Ishikawa (cell line): ENCODE results near the gene FA2H.

Experiments
- CEBPB ChIP-seq: IDR thresholded peaks from 2 replicates; pipeline ENCODE4 v1.6.1; 2012
- CREB1 ChIP-seq: IDR thresholded peaks from 2 replicates; pipeline ENCODE4 v1.6.1; 2012; ENCODE audit warnings: low read depth
- EGR1 ChIP-seq: IDR thresholded peaks from 2 replicates; pipeline ENCODE4 v1.6.1; 2012
- EP300 ChIP-seq: IDR thresholded peaks from 2 replicates; pipeline ENCODE4 v1.6.1; 2012; ENCODE audit warnings: borderline replicate concordance
- FOXM1 ChIP-seq: IDR thresholded peaks from 2 replicates; pipeline ENCODE4 v1.6.1; 2012; ENCODE audit warnings: low read depth, borderline replicate concordance
- NFIC ChIP-seq: IDR thresholded peaks from 2 replicates; pipeline ENCODE4 v1.6.1; 2012
- RAD21 ChIP-seq: IDR thresholded peaks from 2 replicates; pipeline ENCODE4 v1.6.1; 2012; ENCODE audit warnings: low read depth
- TAF1 ChIP-seq: IDR thresholded peaks from 2 replicates; pipeline ENCODE4 v1.6.1; 2012; ENCODE audit warnings: low read depth, mild to moderate bottlenecking
- TCF12 ChIP-seq: IDR thresholded peaks from 2 replicates; pipeline ENCODE4 v1.6.1; 2012; ENCODE audit warnings: low read depth
- TEAD4 ChIP-seq: IDR thresholded peaks from 2 replicates; pipeline ENCODE4 v1.6.1; 2012
- YY1 ChIP-seq: IDR thresholded peaks from 2 replicates; pipeline ENCODE4 v1.6.1; 2012; ENCODE audit warnings: low read depth
- ZBTB7A ChIP-seq: IDR thresholded peaks from 2 replicates; pipeline ENCODE4 v1.6.1; 2012; ENCODE audit warnings: low read depth
- TF ChIP-seq, protein P1 (sequence below): IDR thresholded peaks from 2 replicates; pipeline ENCODE4 v1.6.1; 2012; ENCODE audit warnings: low read depth, mild to moderate bottlenecking
- TF ChIP-seq, protein P2 (sequence below): IDR thresholded peaks from 2 replicates; pipeline ENCODE4 v1.6.1; 2012
- TF ChIP-seq, protein P3 (sequence below): IDR thresholded peaks from 2 replicates; pipeline ENCODE4 v1.6.1; 2012

Gene FA2H

DNA sequence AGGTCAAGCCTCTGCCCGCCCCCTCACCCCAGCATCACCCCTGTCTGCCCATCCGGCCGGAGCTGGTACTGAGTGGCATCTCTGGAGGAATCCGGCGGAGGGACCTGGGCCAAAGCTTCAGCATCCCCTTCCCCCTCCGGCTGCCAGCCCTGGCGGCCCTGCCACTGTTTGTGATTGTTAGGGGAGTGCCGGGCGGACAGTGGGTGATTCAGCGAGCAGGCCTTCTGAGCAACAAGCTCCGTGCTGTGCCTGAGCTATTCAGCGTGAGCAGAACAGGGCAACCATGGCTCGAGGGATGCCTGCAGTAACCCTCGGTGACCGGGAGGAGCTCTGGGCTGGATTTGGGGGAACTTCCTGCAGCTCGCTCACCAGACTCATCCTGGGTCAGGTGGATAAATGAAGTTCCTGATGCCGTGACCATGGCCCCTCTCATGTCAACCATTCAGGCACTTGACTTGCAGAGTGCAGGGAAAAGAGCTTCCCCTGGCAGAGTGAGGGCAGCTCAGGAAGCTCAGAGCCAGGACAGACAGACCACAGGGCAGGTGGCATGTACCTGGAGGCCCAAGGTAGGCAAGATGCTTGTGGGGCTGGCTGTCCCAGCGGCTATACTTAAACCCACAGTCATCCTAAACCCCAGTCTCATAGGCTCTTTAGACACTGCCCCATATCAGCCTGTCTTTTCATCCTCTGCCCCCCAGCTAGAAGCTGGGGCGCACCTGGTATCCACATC lies 49.6 kb downstream of the FA2H start:
- no peak for TF ChIP-seq RAD21
- no peak for TF ChIP-seq ZBTB7A
- TF ChIP-seq EP300, result no peak
- TF ChIP-seq, protein P1, sequence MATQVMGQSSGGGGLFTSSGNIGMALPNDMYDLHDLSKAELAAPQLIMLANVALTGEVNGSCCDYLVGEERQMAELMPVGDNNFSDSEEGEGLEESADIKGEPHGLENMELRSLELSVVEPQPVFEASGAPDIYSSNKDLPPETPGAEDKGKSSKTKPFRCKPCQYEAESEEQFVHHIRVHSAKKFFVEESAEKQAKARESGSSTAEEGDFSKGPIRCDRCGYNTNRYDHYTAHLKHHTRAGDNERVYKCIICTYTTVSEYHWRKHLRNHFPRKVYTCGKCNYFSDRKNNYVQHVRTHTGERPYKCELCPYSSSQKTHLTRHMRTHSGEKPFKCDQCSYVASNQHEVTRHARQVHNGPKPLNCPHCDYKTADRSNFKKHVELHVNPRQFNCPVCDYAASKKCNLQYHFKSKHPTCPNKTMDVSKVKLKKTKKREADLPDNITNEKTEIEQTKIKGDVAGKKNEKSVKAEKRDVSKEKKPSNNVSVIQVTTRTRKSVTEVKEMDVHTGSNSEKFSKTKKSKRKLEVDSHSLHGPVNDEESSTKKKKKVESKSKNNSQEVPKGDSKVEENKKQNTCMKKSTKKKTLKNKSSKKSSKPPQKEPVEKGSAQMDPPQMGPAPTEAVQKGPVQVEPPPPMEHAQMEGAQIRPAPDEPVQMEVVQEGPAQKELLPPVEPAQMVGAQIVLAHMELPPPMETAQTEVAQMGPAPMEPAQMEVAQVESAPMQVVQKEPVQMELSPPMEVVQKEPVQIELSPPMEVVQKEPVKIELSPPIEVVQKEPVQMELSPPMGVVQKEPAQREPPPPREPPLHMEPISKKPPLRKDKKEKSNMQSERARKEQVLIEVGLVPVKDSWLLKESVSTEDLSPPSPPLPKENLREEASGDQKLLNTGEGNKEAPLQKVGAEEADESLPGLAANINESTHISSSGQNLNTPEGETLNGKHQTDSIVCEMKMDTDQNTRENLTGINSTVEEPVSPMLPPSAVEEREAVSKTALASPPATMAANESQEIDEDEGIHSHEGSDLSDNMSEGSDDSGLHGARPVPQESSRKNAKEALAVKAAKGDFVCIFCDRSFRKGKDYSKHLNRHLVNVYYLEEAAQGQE, result no peak
- no peak for TF ChIP-seq TEAD4
- no peak for TF ChIP-seq EGR1
- TF ChIP-seq, protein P2, sequence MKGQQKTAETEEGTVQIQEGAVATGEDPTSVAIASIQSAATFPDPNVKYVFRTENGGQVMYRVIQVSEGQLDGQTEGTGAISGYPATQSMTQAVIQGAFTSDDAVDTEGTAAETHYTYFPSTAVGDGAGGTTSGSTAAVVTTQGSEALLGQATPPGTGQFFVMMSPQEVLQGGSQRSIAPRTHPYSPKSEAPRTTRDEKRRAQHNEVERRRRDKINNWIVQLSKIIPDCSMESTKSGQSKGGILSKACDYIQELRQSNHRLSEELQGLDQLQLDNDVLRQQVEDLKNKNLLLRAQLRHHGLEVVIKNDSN, result no peak
- no peak for TF ChIP-seq TCF12
- no peak for TF ChIP-seq TAF1
- TF ChIP-seq CEBPB, result no peak
- TF ChIP-seq CREB1, result no peak
- TF ChIP-seq, protein P3, sequence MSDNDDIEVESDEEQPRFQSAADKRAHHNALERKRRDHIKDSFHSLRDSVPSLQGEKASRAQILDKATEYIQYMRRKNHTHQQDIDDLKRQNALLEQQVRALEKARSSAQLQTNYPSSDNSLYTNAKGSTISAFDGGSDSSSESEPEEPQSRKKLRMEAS, result no peak
- no peak for TF ChIP-seq FOXM1
- no peak for TF ChIP-seq YY1
- TF ChIP-seq NFIC, result no peak

DNA sequence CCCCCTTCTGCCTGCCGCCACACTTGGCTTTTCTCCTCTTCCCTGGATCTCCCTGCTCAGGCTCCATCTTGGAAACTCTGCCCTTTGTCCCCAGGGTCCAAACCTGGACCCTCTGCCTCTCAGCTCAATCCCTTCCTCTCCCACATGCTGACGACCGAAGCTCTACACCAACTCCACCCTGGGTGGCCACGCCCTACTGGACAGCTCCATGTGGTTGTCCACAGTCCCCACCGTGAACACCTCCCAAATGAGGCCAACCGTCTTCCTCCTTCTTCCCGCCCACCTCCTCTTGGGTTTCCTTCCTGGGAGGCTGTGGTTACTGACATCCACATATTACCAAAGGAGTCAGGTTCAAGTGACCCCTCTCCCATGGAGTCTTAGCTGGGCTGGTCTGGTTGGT lies 51.4 kb downstream of the FA2H start:
- TF ChIP-seq TEAD4 (no peak), TAF1 (no peak)
- TF ChIP-seq, protein P1, result peak; percentile 36
- TF ChIP-seq, protein P2, result no peak

DNA sequence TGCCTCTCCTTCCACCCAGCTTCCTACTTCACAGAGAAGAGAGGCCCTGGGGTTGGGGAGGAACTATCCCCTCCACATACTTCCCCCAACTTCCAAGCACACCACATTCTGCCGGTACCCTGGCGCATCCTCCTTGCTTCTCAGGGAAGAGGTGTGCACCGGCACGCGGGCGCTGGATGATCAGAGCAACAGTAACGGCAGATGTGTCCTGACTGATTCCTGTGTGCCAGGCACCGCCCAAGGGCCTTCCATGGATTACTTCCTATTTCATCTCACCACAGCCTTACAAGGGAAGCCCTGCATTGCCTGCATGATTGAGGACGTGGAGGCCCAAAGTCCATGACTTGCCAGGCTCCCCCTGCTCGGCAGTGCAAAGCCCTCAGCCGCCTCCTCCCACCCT lies 52.9 kb downstream of the FA2H start:
- TF ChIP-seq TAF1 (no peak), CEBPB (no peak)

DNA sequence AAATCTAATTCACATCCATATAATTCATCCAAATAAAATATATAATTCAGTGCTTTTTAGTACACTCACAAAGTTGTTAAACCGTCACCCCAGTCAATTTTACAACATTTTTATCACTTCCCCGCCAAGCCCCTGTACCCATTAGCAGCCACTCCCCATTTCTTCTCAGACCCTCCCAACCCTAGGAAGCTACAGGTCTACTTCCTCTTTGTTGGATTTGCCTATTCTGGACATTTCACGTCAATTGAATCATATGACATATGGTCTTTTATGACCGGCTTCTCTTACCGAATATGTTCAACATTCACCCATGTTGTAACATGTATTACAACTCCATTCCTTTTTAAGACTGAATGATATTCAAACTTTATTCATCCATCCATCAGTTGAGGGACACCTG lies 54.0 kb downstream of the FA2H start:
- TF ChIP-seq EP300, result no peak
- TF ChIP-seq FOXM1, result no peak
- TF ChIP-seq TEAD4, result no peak
- TF ChIP-seq, protein P2, result no peak
- TF ChIP-seq CREB1, result no peak
- no peak for TF ChIP-seq TAF1
- TF ChIP-seq CEBPB, result no peak
- TF ChIP-seq, protein P1, result no peak
- no peak for TF ChIP-seq NFIC
- TF ChIP-seq, protein P3, result no peak
- TF ChIP-seq TCF12, result no peak
- no peak for TF ChIP-seq EGR1
- TF ChIP-seq YY1, result no peak
- TF ChIP-seq RAD21, result no peak
- TF ChIP-seq ZBTB7A, result no peak
